HG02763 (cell line): ENCODE results near the gene SIGLEC12.
A peak's percentile ranks its signal among the peaks of the same experiment; 100 is the strongest.
"Not testable (repeated sequence)": the region's sequence is repeated elsewhere in the genome, so short reads cannot be mapped to it uniquely, and the experiment has no call there.

Experiments used
- ATAC-seq: cut with Tn5 transposase; IDR thresholded peaks from one replicate; pipeline ENCODE4 v1.9.1; 2021; ENCODE audit warnings: mild to moderate bottlenecking, moderate library complexity; ENCODE audit not compliant: unreplicated experiment

Gene SIGLEC12

DNA sequence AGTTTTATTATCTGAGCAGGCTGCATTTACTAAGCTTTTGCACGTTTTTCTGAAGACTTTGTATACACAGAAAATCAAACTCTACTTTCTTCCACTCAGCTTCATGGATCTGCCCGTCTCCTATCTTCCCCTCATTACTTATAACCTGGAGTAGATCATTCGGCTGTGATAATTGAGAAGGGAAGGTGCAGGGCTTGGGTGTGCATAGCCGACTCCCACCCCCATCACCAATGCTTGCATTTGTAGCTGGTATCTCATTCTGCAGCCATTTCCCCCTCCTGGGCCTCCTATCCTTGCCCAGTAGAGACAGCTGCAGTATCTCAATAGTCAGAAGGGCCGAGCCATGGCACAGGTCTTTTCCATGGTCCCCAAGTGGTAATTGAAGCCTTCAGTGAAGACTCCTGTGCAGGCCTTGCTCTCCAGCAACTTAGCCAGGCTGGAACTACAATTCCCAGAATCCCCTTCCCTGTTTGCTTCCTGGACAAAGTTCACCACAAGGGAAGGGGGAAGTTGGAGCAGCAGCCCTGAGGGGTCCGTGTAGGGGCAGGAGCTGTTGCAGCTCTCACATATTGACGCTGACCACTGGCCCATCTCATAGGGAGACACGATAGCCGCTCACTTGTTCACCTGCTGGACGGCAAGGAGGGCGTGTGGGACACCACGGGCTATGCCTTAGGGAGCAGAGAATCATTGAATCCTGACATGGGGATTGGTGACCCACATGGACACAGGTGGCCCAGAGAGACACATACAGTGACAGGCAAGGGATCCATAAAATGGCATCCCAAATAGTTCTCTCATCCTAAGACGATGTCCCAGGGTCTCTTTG lies 41.2 kb downstream of the SIGLEC12 start:
- no peak for ATAC-seq

DNA sequence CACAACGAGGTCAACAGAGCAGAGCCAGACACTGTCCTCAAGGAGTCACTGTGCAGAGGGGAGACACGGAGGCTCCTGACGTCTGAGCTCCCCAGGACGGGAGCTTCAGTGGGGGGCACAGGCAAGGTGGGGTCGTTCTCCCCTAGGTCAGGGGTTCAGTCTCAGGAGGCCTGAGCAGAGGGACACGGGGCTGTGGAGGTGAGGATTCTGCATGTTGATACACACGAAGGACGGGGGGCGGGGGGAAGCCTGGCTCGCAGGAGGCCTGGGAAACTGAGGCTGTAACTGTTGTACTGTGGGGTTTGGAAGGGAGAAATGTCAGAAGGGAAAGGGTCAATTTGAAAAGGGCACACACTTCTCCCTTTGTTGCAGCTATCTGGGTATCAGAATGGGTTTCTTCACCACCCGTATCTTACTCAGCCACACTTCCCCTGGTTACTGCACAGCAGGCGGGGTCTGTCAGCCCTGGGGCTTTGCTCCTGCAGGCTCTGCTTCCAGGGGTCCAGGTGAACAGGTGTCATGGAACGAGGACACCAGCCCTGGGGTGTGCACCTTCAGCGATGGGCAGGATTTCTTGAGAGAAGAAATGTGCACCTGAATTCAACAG lies 42.6 kb downstream of the SIGLEC12 start:
- no peak for ATAC-seq

DNA sequence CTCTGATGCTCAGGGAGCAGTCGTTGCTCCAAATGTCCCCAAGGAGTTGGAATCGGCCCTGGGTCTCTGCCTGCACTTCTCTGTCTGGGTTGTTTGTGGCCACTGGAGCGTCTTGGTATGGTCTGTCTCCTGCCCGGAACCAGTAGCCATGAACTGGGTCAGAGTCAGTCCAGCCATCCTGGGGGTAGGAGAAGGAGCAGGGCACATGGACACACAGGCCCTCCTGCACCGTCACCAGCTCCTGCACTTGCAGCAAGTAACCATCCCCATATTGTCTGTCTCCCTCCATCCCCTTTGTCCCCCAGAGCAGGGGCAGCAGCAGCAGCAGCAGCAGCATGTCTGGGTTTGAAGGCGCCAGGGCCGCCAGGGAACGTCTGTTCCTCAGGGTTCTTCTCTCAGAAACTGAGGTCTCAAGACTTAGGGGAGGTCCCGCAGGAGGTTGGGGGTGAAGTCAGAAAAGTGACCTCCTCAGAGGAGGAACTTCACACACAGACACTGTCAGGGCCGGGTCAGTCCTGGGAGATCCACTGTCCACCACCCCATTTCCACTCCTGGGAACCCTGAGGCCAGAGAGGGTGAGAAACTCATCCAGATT lies 43.5 kb downstream of the SIGLEC12 start, which contains the start of gene SIGLEC8:
Gene SIGLEC8 (minus strand): TSS at position 404 of the 595 bp plus-strand sequence. CDS start 67 bp downstream, at position 337.
- no peak for ATAC-seq

DNA sequence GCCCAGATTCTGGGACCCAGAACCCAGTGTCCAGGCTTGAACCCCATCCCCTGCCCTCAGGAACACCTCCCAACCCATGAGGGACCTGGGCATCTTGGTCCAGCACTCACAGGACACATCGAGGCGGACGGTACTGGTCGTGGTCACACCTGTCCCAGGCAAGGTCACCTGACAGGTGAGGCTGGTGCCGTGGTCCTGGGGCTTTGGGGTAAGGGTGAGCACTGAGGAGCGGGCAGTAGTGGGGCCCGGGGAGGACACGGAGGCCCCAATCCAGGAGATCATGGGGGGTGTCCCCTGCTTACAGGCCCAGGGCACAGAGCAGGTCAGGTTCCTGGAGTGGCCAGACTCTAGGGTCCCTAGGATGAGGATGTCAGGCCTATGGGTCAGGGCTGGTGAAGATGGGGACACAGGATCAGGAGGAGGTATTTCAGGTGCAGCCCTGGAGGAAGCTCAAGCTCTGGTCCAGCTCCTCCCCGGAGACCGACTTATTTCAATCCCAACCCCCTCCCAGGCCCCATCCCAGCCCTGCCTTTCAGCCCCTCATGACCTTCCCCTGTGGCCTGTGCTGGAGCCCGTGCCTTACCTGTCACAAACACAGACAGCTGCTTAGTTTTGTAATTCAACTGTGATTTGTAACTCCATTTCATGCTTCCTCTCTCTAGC lies 44.1 kb downstream of the SIGLEC12 start:
- no peak for ATAC-seq

DNA sequence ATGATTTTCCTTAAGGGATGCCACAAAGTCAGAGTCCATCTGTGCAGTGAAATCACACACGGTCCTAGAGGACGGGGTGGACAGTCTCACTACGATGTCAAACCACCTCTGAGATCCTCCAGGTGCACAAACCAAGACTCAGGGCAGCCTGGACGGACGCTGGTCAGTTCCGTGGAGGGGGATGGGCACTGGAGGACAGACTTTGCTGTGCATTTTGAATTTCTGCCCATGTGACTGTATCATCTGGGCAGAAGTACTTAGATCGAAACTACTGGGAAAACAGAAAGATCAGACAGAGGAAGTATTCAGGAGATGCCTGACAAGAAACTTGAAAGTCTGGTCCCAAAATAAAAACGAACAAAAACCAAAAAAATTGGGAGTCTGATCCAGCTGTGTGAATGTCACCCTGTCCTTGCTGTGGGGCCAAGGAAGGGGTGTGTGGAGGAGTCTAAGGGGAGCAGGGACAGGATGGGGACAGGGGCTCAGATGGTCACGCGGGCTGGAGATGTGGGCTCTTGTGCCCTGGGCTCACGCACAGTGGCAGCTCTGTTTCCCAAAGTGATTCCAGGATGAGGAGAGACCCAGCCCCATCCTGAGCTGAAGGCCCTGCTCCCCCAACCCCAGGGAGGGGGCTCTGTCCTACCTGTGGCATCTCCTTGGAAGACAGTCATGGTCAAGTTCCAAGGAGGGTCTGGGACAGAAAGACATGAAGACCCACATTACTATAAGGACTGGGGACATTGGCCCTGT lies 44.9 kb downstream of the SIGLEC12 start:
- ATAC-seq: no peak

DNA sequence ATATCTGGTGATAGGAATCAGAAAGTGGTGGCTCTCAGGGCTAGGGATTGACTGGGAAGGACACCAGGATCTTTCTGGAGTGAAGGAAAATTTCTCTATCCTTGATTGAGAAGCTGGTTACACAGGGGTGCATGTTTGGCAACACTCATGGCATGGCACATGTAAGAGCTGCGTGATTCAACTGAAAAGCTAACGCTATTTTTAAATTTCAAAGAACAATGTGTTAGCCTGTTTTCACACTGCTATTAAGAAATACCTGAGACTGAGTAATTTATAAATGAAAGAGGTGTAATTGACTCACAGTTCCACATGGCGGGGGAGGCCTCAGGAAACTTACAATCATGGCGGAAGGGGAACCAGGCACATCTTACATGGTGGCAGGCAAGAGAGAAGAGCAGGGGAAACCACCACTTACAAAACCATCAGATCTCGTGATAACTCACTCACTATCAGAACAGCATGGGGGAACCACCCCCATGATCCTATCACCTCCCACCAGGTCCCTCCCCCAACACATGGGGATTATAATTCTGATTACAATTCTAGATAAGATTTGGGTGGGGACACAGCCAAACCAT lies 50.8 kb downstream of the SIGLEC12 start:
- no peak for ATAC-seq

DNA sequence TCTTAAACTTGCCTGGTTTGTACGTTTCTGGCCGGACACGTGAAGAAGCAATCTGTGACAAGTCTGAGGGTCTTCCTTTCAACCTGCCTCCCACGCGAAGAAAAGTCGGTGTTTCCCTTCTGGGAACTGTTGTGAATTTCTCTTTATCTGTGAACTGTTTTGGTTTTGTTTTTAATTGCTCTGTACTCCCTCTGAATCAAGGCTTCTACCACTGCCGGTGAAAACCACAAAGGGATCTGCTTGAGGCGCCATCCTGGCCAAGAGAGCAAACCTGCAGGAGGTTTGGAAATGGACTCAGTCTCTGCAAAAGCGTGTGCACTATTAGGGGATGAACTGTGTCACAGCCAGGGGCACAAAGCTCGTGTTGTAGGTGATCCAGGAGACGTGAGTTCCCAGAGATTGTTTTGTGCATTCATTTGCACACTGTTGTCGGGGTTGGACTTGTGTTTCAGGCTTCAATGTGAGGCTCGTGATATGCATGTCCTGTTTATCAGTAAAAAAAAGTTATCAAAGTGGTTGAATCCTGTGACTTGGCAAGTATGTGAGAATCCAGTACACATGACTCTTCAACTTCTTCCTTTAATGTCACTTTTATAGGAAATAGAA lies 53.1 kb downstream of the SIGLEC12 start:
- no peak for ATAC-seq

DNA sequence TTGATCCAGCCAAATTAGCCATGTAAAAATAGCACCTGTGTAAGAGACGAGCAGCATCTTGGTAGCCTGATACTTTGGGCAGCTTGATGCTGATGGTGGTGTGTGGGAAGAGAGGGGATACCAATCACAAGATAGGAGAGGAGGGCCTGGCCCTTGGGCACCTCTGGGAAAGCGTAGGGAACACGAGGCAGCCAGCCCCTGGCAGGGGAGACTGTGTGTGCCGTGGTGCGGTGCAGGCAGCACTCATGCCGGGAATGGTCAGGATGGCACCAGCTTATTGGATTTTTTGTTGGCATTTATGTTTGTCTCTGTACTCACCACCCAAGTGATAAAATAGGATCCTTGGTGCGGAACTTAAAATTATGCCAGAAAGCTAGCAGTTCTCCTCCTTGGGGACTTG lies 53.6 kb downstream of the SIGLEC12 start:
- ATAC-seq: no peak

DNA sequence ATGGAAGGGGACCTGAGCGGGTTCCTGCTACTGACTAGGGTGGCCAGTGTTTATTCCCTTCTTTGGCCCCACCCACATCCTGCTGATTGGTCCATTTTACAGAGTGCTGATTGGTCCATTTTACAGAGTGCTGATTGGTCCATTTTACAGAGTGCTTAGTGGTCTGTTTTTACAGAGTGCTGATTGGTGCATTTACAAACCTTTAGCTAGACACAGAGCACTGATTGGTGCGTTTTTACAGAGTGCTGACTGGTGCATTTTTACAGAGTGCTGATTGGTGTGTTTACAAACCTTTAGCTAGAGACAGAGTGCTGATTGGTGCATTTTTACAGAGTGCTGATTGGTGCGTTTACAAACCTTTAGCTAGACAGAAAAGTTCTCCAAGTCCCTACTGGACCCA lies 54.1 kb downstream of the SIGLEC12 start:
- not testable (repeated sequence) for ATAC-seq

DNA sequence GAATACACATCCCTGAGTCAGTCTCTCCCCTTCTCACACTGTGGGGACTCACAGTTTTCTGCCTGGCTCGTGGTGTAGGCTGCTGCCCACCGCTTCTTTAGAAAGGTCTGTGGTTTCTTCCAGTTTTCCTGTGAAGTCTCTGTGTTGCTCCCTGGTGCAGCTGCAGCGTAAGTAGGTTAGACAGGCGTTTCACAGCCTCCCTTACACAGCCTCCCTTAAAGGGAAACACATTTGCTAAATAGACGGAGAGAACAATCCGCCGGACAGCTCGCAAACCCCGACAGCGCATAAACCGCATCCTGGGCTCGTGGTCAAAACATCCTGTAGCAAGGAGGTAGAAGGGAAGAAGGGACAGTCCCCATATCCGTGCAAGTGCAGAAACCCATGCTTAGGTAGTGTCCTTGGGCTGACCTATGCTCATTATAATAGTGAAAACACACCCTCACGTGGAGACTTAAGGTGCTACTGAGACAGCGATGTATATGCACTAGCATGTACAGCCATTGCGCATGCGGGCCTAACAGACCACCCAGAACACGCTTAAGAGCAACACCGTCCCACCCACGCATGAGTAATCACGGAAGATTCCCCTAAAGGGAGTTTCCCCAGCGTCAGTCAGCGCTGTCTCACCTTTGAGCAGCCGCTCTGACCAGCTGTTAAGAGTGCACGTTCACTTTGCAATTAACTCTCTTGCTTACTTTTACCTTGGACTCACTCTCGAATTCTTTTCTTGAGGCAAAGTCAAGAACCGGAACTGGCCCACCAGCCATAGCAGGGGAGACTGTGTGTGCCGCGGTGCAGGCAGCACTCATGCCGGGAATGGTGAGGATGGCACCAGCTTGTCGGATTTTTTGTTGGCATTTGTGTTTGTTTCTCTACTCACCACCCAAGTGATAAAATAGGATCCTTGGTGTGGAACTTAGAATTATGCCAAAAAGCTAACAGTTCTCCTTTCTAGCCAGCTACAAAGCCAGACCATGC lies 59.9 kb downstream of the SIGLEC12 start:
- peak; percentile 90 for ATAC-seq
